K562 (cell line): Measurements from ENCODE around the gene PTPN1. TPM values are rescaled to one million over a fixed set of nuclear protein-coding genes. Genes with fewer than 3 reads are reported as not detected.

Source experiments
- DEAF1 ChIP-seq: fragments of 450-650 bp; formaldehyde crosslinking; IDR thresholded peaks from 2 replicates; pipeline ENCODE4 v1.4.0; 2020; ENCODE audit warnings: mild to moderate bottlenecking, moderate library complexity
- FUS ChIP-seq: fragments of 200-400 bp; formaldehyde crosslinking; optimal IDR thresholded peaks from 2 replicates; pipeline ENCODE3; 2017; ENCODE audit warnings: low read depth, low read length
- GABPB1 ChIP-seq: sonication (generic); formaldehyde crosslinking; IDR thresholded peaks from 2 replicates; pipeline ENCODE4 v1.8.0; 2022; ENCODE audit warnings: mild to moderate bottlenecking, missing genetic modification reagents
- HEY1 ChIP-seq: fragments of 250-450 bp; sonication (Bioruptor Pico); IDR thresholded peaks from 2 replicates; pipeline ENCODE4 v1.5.0; 2020; ENCODE audit warnings: mild to moderate bottlenecking, moderate library complexity, borderline replicate concordance
- HLTF ChIP-seq: fragments of 450-650 bp; IDR thresholded peaks from 2 replicates; pipeline ENCODE4 v1.6.1; 2016
- ID3 ChIP-seq, 2 experiments: fragments of 250-450 bp in 1 of 2; fragments of 450-650 bp in 1 of 2; sonication (Bioruptor Pico) in 1 of 2; IDR thresholded peaks; 2 replicates each; pipeline versions ENCODE4 v1.6.1 to v1.8.0; 2016 to 2021; ENCODE audit warnings: mild to moderate bottlenecking in 2 of 2, moderate library complexity in 2 of 2, missing compliant biosample characterization in 1 of 2, missing genetic modification characterization in 1 of 2
- JUND ChIP-seq, 2 experiments: IDR thresholded peaks; 2 replicates in 1 of 2; 3 replicates in 1 of 2; pipeline ENCODE4 v1.6.1; 2011; ENCODE audit warnings: borderline replicate concordance in 2 of 2, low read depth in 2 of 2, low read length in 2 of 2, improper control_type of control experiment in 1 of 2, missing biosample characterization in 1 of 2, missing genetic modification characterization in 1 of 2, missing genetic modification reagents in 1 of 2
- MXD1 ChIP-seq: fragments of 250-450 bp; sonication (Bioruptor Pico); IDR thresholded peaks from 2 replicates; pipeline ENCODE4 v1.8.0; 2021; ENCODE audit warnings: borderline replicate concordance, mild to moderate bottlenecking, moderate library complexity; ENCODE audit not compliant: poor library complexity, severe bottlenecking
- NCOA6 ChIP-seq: fragments of 450-650 bp; IDR thresholded peaks from 2 replicates; pipeline ENCODE4 v1.6.1; 2017; ENCODE audit warnings: mild to moderate bottlenecking
- NFRKB ChIP-seq: fragments of 450-650 bp; IDR thresholded peaks from 2 replicates; pipeline ENCODE4 v1.6.1; 2016; ENCODE audit warnings: low read depth
- RHOXF2B ChIP-seq: fragments of 250-450 bp; sonication (Bioruptor Pico); conservative IDR thresholded peaks from 2 replicates; pipeline ENCODE4 v1.5.1; 2021
- SRSF3 ChIP-seq: fragments of 200-400 bp; formaldehyde crosslinking; IDR thresholded peaks from 2 replicates; pipeline ENCODE4 v1.6.1; 2016; ENCODE audit warnings: mild to moderate bottlenecking, low read length, moderate library complexity; ENCODE audit not compliant: insufficient read depth
- TRIM25 ChIP-seq: fragments of 450-650 bp; IDR thresholded peaks from 2 replicates; pipeline ENCODE4 v1.7.0; 2016; ENCODE audit warnings: borderline replicate concordance
- UBTF ChIP-seq, 2 experiments: IDR thresholded peaks; 2 replicates each; pipeline ENCODE4 v1.6.1; 2012; ENCODE audit warnings: improper control_type of control experiment in 2 of 2, low read depth in 2 of 2, low read length in 2 of 2, borderline replicate concordance in 1 of 2
- USF1 ChIP-seq: sonication (generic); formaldehyde crosslinking; IDR thresholded peaks from 2 replicates; pipeline ENCODE4 v1.9.0; 2022; ENCODE audit warnings: mild to moderate bottlenecking, missing genetic modification reagents
- ZFX ChIP-seq: sonication (generic); formaldehyde crosslinking; IDR thresholded peaks from 2 replicates; pipeline ENCODE4 v1.8.0; 2022; ENCODE audit warnings: mild to moderate bottlenecking, missing genetic modification reagents, moderate library complexity
- ZNF311 ChIP-seq: fragments of 250-450 bp; sonication (Bioruptor Pico); IDR thresholded peaks from 2 replicates; pipeline ENCODE4 v1.4.0; 2020; ENCODE audit warnings: mild to moderate bottlenecking, moderate library complexity
- ZNF586 ChIP-seq: fragments of 450-650 bp; formaldehyde crosslinking; conservative IDR thresholded peaks from 2 replicates; pipeline ENCODE4 v1.4.0; 2020; ENCODE audit warnings: mild to moderate bottlenecking, moderate library complexity
- polyA plus RNA-seq, 8 experiments: library from polyadenylated mRNA; depleted of rRNA in 4 of 8; stranded (reverse) in 5 of 8; unstranded in 3 of 8; fragments of >200 nt; fragmentation: Nextera tagmentation in 2 of 8; fragmentation: Illumina TruSeq in 1 of 8; extraction: Ambion mirVana in 2 of 8; extraction: Trizol in 1 of 8; gene quantifications; 2 replicates each; pipeline versions ENCODE4 v1.2.1 to v1.2.3, GENCODE V29; 2011 to 2014; ENCODE audit warnings: inconsistent platforms in 1 of 8, missing spikeins in 1 of 8
- total RNA-seq, 7 experiments: library from RNA; depleted of rRNA in 6 of 7; stranded (reverse); fragments of >200 nt in 6 of 7; fragmentation: Illumina TruSeq in 2 of 7; extraction: Trizol in 2 of 7; gene quantifications; 2 replicates each; pipeline versions ENCODE4 v1.2.1 to v1.2.3, GENCODE V29; 2011 to 2021; ENCODE audit warnings: low replicate concordance in 1 of 7

Gene PTPN1
- total and polyA plus RNA-seq, 9 of the 15 experiments (the other 6 are each of a cell fraction or from before 2014, with no cell fraction given), result 11.0 to 85.3 (median 54.0) TPM

- no peak for TF ChIP-seq MXD1 (CRISPR knock-in tag)
- peak; percentile 50 for TF ChIP-seq USF1 (CRISPR knock-in tag)
- no peak for TF ChIP-seq FUS
- TF ChIP-seq JUND (IDR thresholded peaks at IDR 0.05; ENCODE audit: borderline replicate concordance, low read depth, low read length), result peak; percentile 70
- TF ChIP-seq JUND (tag; IDR thresholded peaks at IDR 0.05; ENCODE audit: borderline replicate concordance, low read depth, low read length), result peak; percentile 52; the same call in 1 of the 3 replicates
- TF ChIP-seq DEAF1 (CRISPR knock-in tag), result no peak
- no peak for TF ChIP-seq ID3 (CRISPR knock-in tag; IDR thresholded peaks at IDR 0.05)
- no peak for TF ChIP-seq ID3 (tag; IDR thresholded peaks at IDR 0.05)
- no peak for TF ChIP-seq SRSF3
- TF ChIP-seq ZNF311, result no peak
- TF ChIP-seq ZNF586 (CRISPR knock-in tag), result no peak
- TF ChIP-seq TRIM25, result no peak
- TF ChIP-seq NCOA6, result no peak
- no peak; the same call in 1 of the 2 replicates for TF ChIP-seq HLTF
- TF ChIP-seq NFRKB, result peak; percentile 55; the same call in 1 of the 2 replicates
- 0 out of 4 replicates have a peak, but pooled peaks have one; percentile 20 to 35 for TF ChIP-seq UBTF (IDR thresholded peaks at IDR 0.05; ENCODE audit: borderline replicate concordance in 1 of 2, low read depth in 2 of 2, low read length in 2 of 2)
- no peak for TF ChIP-seq RHOXF2B (CRISPR knock-in tag)
- TF ChIP-seq HEY1 (CRISPR knock-in tag), result no peak
- TF ChIP-seq GABPB1 (CRISPR knock-in tag), result peak; percentile 89
- peak; percentile 96 for TF ChIP-seq ZFX (CRISPR knock-in tag)
Measured at GRCh38 chr20:50509923-50510705, at the start of gene PTPN1 (continued).
